Suprapubic skin (tissue), 4 donors: ENCODE measurements around the gene VAMP5. TPM values are rescaled to one million over a fixed set of nuclear protein-coding genes. Genes with fewer than 3 reads are reported as not detected.
A peak's percentile ranks its signal among the peaks of the same experiment; 100 is the strongest.

Experiments used
- DNase-seq, 2 donors: peaks; one replicate each; pipeline ENCODE4 v3.0.0-alpha.2; 2019; ENCODE audit warnings: low spot score in 2 of 2
- H3K27ac ChIP-seq: fragments of 200-600 bp; sonication (generic); one replicate; pipeline ENCODE4 v1.5.1; 2019
- H3K27me3 ChIP-seq: fragments of 200-600 bp; sonication (generic); one replicate; pipeline ENCODE4 v1.5.1; 2019
- H3K36me3 ChIP-seq: fragments of 200-600 bp; sonication (generic); one replicate; pipeline ENCODE4 v1.5.1; 2019
- H3K4me1 ChIP-seq: fragments of 200-600 bp; sonication (generic); one replicate; pipeline ENCODE4 v1.5.1; 2019
- H3K4me3 ChIP-seq: fragments of 200-600 bp; sonication (generic); one replicate; pipeline ENCODE4 v1.5.1; 2019; ENCODE audit warnings: mild to moderate bottlenecking
- H3K9me3 ChIP-seq: fragments of 200-600 bp; sonication (generic); one replicate; pipeline ENCODE4 v1.5.1; 2019
- CTCF ChIP-seq, 2 donors: fragments of 200-600 bp in 1 of 2; fragments of 450-650 bp in 1 of 2; sonication (generic) in 1 of 2; IDR thresholded peaks; one replicate each; pipeline ENCODE4 v1.5.1; 2016 to 2019; ENCODE audit warnings: antibody characterized with exemption in 2 of 2, mild to moderate bottlenecking in 1 of 2, moderate library complexity in 1 of 2
- EP300 ChIP-seq: sonication (generic); formaldehyde crosslinking; IDR thresholded peaks from one replicate; pipeline ENCODE4 v1.6.1; 2017; ENCODE audit warnings: antibody characterized with exemption
- POLR2A ChIP-seq, 2 donors: fragments of 450-650 bp; IDR thresholded peaks; one replicate each; pipeline ENCODE4 v1.6.1; 2017; ENCODE audit warnings: antibody characterized with exemption in 2 of 2, mild to moderate bottlenecking in 2 of 2, moderate library complexity in 2 of 2
- POLR2AphosphoS5 ChIP-seq, 3 donors: sonication (generic); formaldehyde crosslinking; IDR thresholded peaks; one replicate each; pipeline ENCODE4 v1.6.1; 2017; ENCODE audit warnings: antibody characterized with exemption in 3 of 3
- WGBS: methylation state at CpG from one replicate; pipeline ENCODE4 v1.1.5; 2018; 5-methylcytosine and 5-hydroxymethylcytosine counted together
- total RNA-seq, 4 donors: library from RNA; depleted of rRNA; stranded (reverse); fragments of >200 nt; gene quantifications; one replicate each; pipeline ENCODE4 v1.1.0, GENCODE V29; 2016

Gene VAMP5
- total RNA-seq, 4 donors from 2014 or later, result 7.9 to 24.1 (median 14.0) TPM

GRCh38 chr2:85623991-85624390 is 39.8 kb downstream of the VAMP5 start:
- Histone ChIP-seq H3K4me3 (no peak overlapping the region), H3K27ac (no peak overlapping the region), H3K4me1 (peaks cover 6% of the 10 kb centered on the region), H3K36me3 (peaks cover 87% of the 10 kb centered on the region), H3K27me3 (no peaks in the 10 kb centered on the region), H3K9me3 (no peaks in the 10 kb centered on the region)
- peak in 1 of 2 donors; percentile 9 for DNase-seq
- WGBS, result 86% methylated on average over 5 of the region's 5 CpGs
- TF ChIP-seq EP300 (no peak), POLR2A (IDR thresholded peaks at IDR 0.05) (no peak), POLR2AphosphoS5 (IDR thresholded peaks at IDR 0.05) (no peak), CTCF (IDR thresholded peaks at IDR 0.05) (no peak)

- Histone ChIP-seq H3K4me3 (no peak overlapping the region), H3K27me3 (no peaks in the 10 kb centered on the region), H3K9me3 (no peaks in the 10 kb centered on the region), H3K4me1 (no peaks in the 10 kb centered on the region), H3K36me3 (peaks cover 98% of the 10 kb centered on the region), H3K27ac (no peak overlapping the region)
- no peak for DNase-seq
- WGBS, result 88% methylated on average over 2 of the region's 2 CpGs
- no peak for TF ChIP-seq POLR2AphosphoS5 (IDR thresholded peaks at IDR 0.05)
- no peak for TF ChIP-seq EP300
- no peak for TF ChIP-seq POLR2A (IDR thresholded peaks at IDR 0.05)
- no peak for TF ChIP-seq CTCF (IDR thresholded peaks at IDR 0.05)
These were observed 44.4 kb downstream of the VAMP5 start for GRCh38 chr2:85628658-85629057.

- WGBS, result 96% methylated on average over 3 of the region's 3 CpGs
- Histone ChIP-seq H3K27me3 (no peaks in the 10 kb centered on the region), H3K36me3 (peaks cover 96% of the 10 kb centered on the region), H3K4me1 (no peaks in the 10 kb centered on the region), H3K9me3 (no peaks in the 10 kb centered on the region), H3K27ac (no peak overlapping the region), H3K4me3 (no peak overlapping the region)
- TF ChIP-seq EP300 (no peak), POLR2A (IDR thresholded peaks at IDR 0.05) (no peak), POLR2AphosphoS5 (IDR thresholded peaks at IDR 0.05) (no peak), CTCF (IDR thresholded peaks at IDR 0.05) (no peak)
- peak in 1 of 2 donors; percentile 32 for DNase-seq
These were observed 47.1 kb downstream of the VAMP5 start for GRCh38 chr2:85631316-85631715.

- peaks cover 2% of the 10 kb centered on the region for H3K4me1 ChIP-seq
- TF ChIP-seq CTCF (IDR thresholded peaks at IDR 0.05) (no peak), POLR2AphosphoS5 (IDR thresholded peaks at IDR 0.05) (no peak), POLR2A (IDR thresholded peaks at IDR 0.05) (no peak), EP300 (no peak)
- H3K4me3 ChIP-seq, result no peak overlapping the region
- 93% methylated on average over 8 of the region's 8 CpGs for WGBS
- H3K27me3 ChIP-seq, result no peaks in the 10 kb centered on the region
- H3K36me3 ChIP-seq, result peaks cover 97% of the 10 kb centered on the region
- DNase-seq, result peak in 1 of 2 donors; percentile 32
- H3K9me3 ChIP-seq, result no peaks in the 10 kb centered on the region
- no peak overlapping the region for H3K27ac ChIP-seq
These were observed 50.8 kb downstream of the VAMP5 start for GRCh38 chr2:85635011-85635410.

GRCh38 chr2:85635636-85636035 is 51.4 kb downstream of the VAMP5 start:
- Histone ChIP-seq H3K9me3 (no peaks in the 10 kb centered on the region), H3K4me3 (no peak overlapping the region), H3K36me3 (peaks cover 96% of the 10 kb centered on the region), H3K4me1 (peaks cover 2% of the 10 kb centered on the region), H3K27ac (no peak overlapping the region), H3K27me3 (no peaks in the 10 kb centered on the region)
- no peak for DNase-seq
- 69% methylated on average over 4 of the region's 4 CpGs for WGBS
- no peak for TF ChIP-seq POLR2A (IDR thresholded peaks at IDR 0.05)
- no peak for TF ChIP-seq CTCF (IDR thresholded peaks at IDR 0.05)
- no peak for TF ChIP-seq EP300
- TF ChIP-seq POLR2AphosphoS5 (IDR thresholded peaks at IDR 0.05), result no peak
